ENCODE measurements around the gene POP5.
A peak's percentile ranks its signal among the peaks of the same experiment; 100 is the strongest.
"Not testable (repeated sequence)": the region's sequence is repeated elsewhere in the genome, so short reads cannot be mapped to it uniquely, and the experiment has no call there.

The POP5 gene

GRCh38 chr12:120536064-120536791, 45.0 kb downstream of the POP5 start:
- DNase-seq: no peak

DNA sequence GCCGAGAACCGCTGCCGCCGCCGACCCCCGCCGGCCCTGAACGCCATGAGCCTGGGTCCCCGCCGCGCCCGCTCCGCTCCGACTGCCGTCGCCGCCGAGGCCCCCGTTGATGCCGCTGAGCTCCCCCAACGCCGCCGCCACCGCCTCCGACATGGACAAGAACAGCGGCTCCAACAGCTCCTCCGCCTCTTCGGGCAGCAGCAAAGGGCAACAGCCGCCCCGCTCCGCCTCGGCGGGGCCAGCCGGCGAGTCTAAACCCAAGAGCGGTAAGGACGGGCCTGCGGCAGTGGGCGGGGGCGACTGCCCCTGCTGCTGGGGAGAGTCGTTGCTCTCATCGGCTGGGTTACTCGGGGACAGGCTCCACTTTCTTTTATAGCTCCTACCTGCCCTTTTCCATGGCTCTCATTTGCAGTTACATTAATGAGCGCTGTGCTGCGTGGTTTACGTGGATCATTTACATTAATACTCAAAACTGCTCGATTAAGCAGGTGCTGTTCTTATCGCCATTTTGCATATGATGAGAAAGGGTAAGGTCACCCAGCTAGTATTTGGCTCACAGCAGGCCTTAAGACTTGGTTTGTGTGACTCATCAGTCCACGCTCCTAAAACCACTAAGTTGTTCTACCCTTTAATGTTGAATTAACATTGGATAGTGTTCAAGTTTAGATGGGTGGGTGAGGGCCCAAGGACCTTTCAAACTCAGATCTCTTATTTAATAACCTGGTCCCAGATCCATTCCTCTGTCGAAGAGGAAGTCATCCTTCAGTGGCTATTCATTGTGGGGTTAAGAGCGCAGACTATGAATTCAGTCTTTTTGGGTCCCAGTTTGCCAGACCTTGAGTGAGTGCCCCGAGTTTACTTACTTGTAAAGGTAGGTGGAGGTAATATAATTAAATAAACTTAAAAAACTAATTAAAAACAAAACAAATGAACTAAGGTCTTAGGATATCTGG, 46.2 kb downstream of the POP5 start:
- peak; percentile 68 for DNase-seq

- peak; percentile 74 for DNase-seq
Measured at GRCh38 chr12:120534203-120534702, 46.9 kb downstream of the POP5 start, which contains the start of gene RNF10. TSS of gene RNF10 (plus strand) at chr12:120534356. CDS start at chr12:120534812, 456 bp downstream.

DNA sequence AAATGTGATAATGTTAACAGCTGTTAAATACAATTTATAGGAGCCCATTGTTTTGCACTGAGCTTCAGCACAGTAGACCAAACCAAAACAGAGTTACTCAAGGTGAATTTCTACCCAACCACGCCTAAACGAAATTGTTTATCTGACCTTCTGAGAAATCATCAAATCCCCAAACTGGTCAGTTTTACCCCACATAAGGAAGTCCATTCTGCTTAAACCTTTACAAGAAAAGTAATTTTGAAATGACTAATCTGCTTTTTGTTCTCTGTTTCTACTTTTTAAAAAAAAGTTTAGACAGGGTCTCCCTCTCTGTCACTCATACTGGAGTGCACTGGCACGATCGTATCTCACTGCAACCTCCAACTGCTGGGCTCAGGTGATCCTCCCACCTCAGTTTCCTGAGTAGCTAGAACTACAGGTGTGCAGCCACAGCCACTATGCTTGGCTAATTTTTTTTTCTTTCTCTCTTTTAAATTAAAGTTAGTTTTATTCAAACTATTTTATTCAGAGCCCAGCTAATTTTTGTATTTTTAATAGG, 48.4 kb downstream of the POP5 start:
- no peak for DNase-seq

DNA sequence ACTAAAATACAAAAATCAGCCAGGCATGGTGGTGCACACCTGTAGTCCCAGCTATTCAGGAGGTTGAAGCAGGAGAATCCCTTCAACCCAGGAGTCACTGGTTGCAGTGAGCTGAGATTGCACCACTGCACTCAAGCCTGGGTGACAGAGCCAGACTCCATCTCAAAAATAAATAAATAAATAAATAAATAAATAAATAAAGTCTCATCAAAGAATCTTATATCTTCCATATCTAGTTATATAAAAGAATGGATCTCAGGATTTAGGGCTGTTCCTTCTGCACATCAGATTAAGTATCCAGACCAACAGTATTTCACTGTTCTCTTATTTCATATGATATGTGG, 50.8 kb downstream of the POP5 start:
- not testable (repeated sequence) for DNase-seq

DNA sequence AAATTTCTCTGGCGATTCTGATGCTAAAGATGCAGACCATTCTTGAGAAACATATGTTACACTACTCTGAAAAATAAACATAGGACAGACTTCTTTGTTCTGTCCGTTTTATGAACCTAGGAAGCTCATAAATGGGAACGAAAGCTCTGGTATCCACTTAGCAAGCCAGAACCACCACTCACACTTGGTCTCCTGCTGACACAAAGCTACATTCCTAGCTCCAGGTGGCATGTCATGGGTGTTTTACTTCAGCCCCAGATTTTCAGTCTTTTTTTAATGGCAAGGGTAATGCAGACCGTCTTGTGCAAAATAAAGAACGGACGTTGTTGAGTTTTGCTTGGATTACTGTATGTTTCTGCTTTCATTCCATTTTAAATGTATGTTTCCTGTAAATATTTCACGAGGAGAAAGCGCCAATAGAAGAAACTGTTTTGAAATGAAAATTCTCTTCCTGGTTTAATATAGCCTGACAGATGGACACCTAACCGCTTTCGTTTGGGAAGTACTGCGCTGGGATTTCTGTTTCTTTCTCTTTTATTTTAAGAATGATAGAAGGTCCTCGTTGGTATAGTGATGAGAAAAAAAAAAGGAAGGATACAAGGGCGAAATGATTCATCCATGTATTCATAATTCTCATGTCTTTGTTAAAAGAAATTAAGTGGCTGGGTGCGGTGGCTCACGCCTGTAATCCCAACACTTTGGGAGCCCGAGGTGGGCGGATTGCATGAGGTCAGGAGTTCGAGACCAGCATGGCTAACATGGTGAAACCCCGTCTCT, 51.4 kb downstream of the POP5 start:
- DNase-seq: no peak

GRCh38 chr12:120528861-120529525, 52.2 kb downstream of the POP5 start, which contains the start of gene COQ5:
TSS of gene COQ5 (minus strand) at chr12:120529158. CDS start at chr12:120529141, 17 bp downstream.
- peak; percentile 84 for DNase-seq
